WTC11 (cell line): ENCODE data around the gene KANK4. TPM values are rescaled to one million over a fixed set of nuclear protein-coding genes. Genes with fewer than 3 reads are reported as not detected.

Experiments
- ATAC-seq: fragments of 200-7000 bp; cut with Tn5 transposase; 2 replicates; pipeline ENCODE4 v1.10.0; 2021; ENCODE audit warnings: mild to moderate bottlenecking, moderate library complexity
- CTCF ChIA-PET: fragments of 300-600 bp; sonication (Branson Sonifier 250); formaldehyde crosslinking; loops from one replicate; lab custom pipeline; 2021; ENCODE audit warnings: antibody characterized with exemption; lab: Charles Lee
- POLR2A ChIA-PET: fragments of 350-600 bp; sonication (Branson Sonifier 250); formaldehyde crosslinking; loops from one replicate; lab custom pipeline; 2021; ENCODE audit warnings: antibody characterized with exemption; lab: Charles Lee
- DNase-seq: peaks from one replicate; pipeline ENCODE4 v3.0.0; 2021; ENCODE audit warnings: low spot score
- H3K27ac Mint-ChIP-seq: 2 replicates; pipeline ENCODE4 v1.8.0; 2021; ENCODE audit warnings: mixed read lengths
- H3K27me3 Mint-ChIP-seq: 2 replicates; pipeline ENCODE4 v1.8.0; 2021; ENCODE audit warnings: low read depth, mild to moderate bottlenecking, moderate library complexity, mixed read lengths
- H3K36me3 Mint-ChIP-seq: 2 replicates; pipeline ENCODE4 v1.8.0; 2021; ENCODE audit warnings: mixed read lengths
- H3K4me1 Mint-ChIP-seq: 2 replicates; pipeline ENCODE4 v1.8.0; 2022; ENCODE audit warnings: mixed read lengths
- H3K4me3 Mint-ChIP-seq: 2 replicates; pipeline ENCODE4 v1.8.0; 2021; ENCODE audit warnings: mild to moderate bottlenecking, moderate library complexity, mixed read lengths
- H3K9me3 Mint-ChIP-seq: 2 replicates; pipeline ENCODE4 v1.8.0; 2021; ENCODE audit warnings: mixed read lengths
- ESRRA ChIP-seq: sonication (generic); formaldehyde crosslinking; IDR thresholded peaks from 2 replicates; pipeline ENCODE4 v1.8.1; 2022; ENCODE audit warnings: mild to moderate bottlenecking, missing genetic modification reagents, borderline replicate concordance
- ETV6 ChIP-seq: sonication (generic); formaldehyde crosslinking; IDR thresholded peaks from 2 replicates; pipeline ENCODE4 v1.8.1; 2022; ENCODE audit warnings: mild to moderate bottlenecking, missing genetic modification reagents
- FOXJ3 ChIP-seq: sonication (generic); formaldehyde crosslinking; IDR thresholded peaks from 2 replicates; pipeline ENCODE4 v1.9.0; 2021; ENCODE audit warnings: missing genetic modification reagents, mild to moderate bottlenecking, borderline replicate concordance
- FOXK1 ChIP-seq: sonication (generic); formaldehyde crosslinking; IDR thresholded peaks from 2 replicates; pipeline ENCODE4 v1.8.0; 2022; ENCODE audit warnings: mild to moderate bottlenecking, moderate library complexity, missing genetic modification reagents
- JAZF1 ChIP-seq: fragments of 250-450 bp; sonication (Bioruptor Pico); IDR thresholded peaks from 2 replicates; pipeline ENCODE4 v1.9.0; 2021; ENCODE audit warnings: moderate library complexity, mild to moderate bottlenecking, inconsistent platforms
- KAT7 ChIP-seq: sonication (generic); formaldehyde crosslinking; IDR thresholded peaks from 2 replicates; pipeline ENCODE4 v1.8.1; 2023; ENCODE audit warnings: missing genetic modification reagents, mild to moderate bottlenecking, borderline replicate concordance
- NFYB ChIP-seq: sonication (generic); formaldehyde crosslinking; conservative IDR thresholded peaks from 2 replicates; pipeline ENCODE4 v1.8.0; 2022; ENCODE audit warnings: low read depth, missing genetic modification reagents
- NR2C2 ChIP-seq: sonication (generic); formaldehyde crosslinking; IDR thresholded peaks from 2 replicates; pipeline ENCODE4 v1.8.0; 2022; ENCODE audit warnings: mild to moderate bottlenecking, missing genetic modification reagents
- PRRX2 ChIP-seq: fragments of 250-450 bp; sonication (Bioruptor Pico); IDR thresholded peaks from 2 replicates; pipeline ENCODE4 v1.8.0; 2021; ENCODE audit warnings: mild to moderate bottlenecking
- SP1 ChIP-seq: sonication (generic); formaldehyde crosslinking; conservative IDR thresholded peaks from 2 replicates; pipeline ENCODE4 v1.8.1; 2022; ENCODE audit warnings: missing genetic modification reagents
- TCF7 ChIP-seq: sonication (generic); formaldehyde crosslinking; IDR thresholded peaks from 2 replicates; pipeline ENCODE4 v1.8.0; 2022; ENCODE audit warnings: mild to moderate bottlenecking, low read depth, missing genetic modification reagents, moderate library complexity
- TEAD1 ChIP-seq: sonication (generic); formaldehyde crosslinking; IDR thresholded peaks from 2 replicates; pipeline ENCODE4 v1.8.0; 2022; ENCODE audit warnings: mild to moderate bottlenecking, missing genetic modification reagents
- ZBTB21 ChIP-seq: sonication (generic); formaldehyde crosslinking; IDR thresholded peaks from 2 replicates; pipeline ENCODE4 v1.8.1; 2023; ENCODE audit warnings: mild to moderate bottlenecking, missing genetic modification reagents, borderline replicate concordance
- ZNF232 ChIP-seq: sonication (generic); formaldehyde crosslinking; IDR thresholded peaks from 2 replicates; pipeline ENCODE4 v1.8.0; 2022; ENCODE audit warnings: mild to moderate bottlenecking, missing genetic modification reagents
- ZNF317 ChIP-seq: sonication (generic); formaldehyde crosslinking; IDR thresholded peaks from 2 replicates; pipeline ENCODE4 v1.8.1; 2023; ENCODE audit warnings: low read depth, mild to moderate bottlenecking, moderate library complexity, missing genetic modification reagents, borderline replicate concordance
- ZNF396 ChIP-seq: fragments of 250-450 bp; sonication (Bioruptor Pico); IDR thresholded peaks from 2 replicates; pipeline ENCODE4 v1.8.0; 2021; ENCODE audit warnings: mild to moderate bottlenecking, moderate library complexity, borderline replicate concordance
- ZNF671 ChIP-seq: fragments of 250-450 bp; sonication (Bioruptor Pico); IDR thresholded peaks from 2 replicates; pipeline ENCODE4 v1.8.0; 2021; ENCODE audit warnings: mild to moderate bottlenecking
- total RNA-seq: library from RNA; stranded (reverse); gene quantifications from 3 replicates; pipeline ENCODE4 v1.2.3, GENCODE V29; 2021
- TF ChIP-seq, protein P1 (sequence below): sonication (generic); formaldehyde crosslinking; IDR thresholded peaks from 2 replicates; pipeline ENCODE4 v1.8.1; 2023; ENCODE audit warnings: mild to moderate bottlenecking, missing genetic modification reagents, moderate library complexity
- TF ChIP-seq, protein P2 (sequence below): sonication (generic); formaldehyde crosslinking; IDR thresholded peaks from 2 replicates; pipeline ENCODE4 v1.8.0; 2023; ENCODE audit warnings: missing genetic modification reagents, mild to moderate bottlenecking, borderline replicate concordance
- TF ChIP-seq, protein P3 (sequence below): sonication (generic); formaldehyde crosslinking; IDR thresholded peaks from 2 replicates; pipeline ENCODE4 v1.8.0; 2023; ENCODE audit warnings: mild to moderate bottlenecking, missing genetic modification reagents
- TF ChIP-seq, protein P4 (sequence below): fragments of 250-450 bp; sonication (Bioruptor Pico); IDR thresholded peaks from 2 replicates; pipeline ENCODE4 v1.9.0; 2021; ENCODE audit warnings: mild to moderate bottlenecking
- TF ChIP-seq, protein P5 (sequence below): sonication (generic); formaldehyde crosslinking; IDR thresholded peaks from 2 replicates; pipeline ENCODE4 v1.8.0; 2022; ENCODE audit warnings: mild to moderate bottlenecking, missing genetic modification reagents

KANK4 gene
- total RNA-seq, 1 experiment from 2014 or later = 0.35 TPM

DNA sequence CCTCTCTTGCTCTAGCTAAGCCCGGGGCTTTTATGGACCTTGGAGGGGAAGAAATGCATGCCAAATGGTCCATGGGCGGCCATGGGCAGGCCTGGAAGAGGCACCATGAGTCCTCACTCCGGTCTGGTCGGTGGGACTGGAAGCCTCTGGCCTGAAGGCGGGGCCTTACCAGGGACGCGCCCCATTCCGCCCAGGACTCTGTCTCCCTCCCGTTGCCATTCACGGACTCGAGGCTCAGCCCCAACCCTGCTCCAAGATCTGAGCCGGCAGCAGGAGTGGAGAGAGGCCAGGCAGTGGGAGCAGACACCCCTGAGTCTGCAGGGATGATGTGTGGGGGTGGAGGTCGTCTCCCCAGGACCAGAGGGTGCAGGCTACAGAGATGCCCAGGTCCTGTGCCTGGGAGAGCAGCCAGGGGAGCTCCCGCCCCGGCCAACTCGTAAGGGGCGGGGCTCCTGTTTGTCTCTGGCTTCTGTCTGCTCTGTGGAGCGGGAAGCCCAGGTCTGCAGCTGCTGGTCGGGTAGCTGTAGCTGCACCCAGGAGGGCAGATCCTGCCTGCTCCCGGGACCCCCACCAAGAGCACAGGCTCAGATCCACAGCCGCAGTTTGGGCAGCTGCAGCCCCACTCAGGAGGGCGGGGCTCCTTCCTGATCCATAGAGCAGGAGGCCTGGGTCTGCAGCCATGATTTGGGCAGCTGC lies 8.3 kb upstream of the KANK4 start (continued):
- TF ChIP-seq, protein P1, sequence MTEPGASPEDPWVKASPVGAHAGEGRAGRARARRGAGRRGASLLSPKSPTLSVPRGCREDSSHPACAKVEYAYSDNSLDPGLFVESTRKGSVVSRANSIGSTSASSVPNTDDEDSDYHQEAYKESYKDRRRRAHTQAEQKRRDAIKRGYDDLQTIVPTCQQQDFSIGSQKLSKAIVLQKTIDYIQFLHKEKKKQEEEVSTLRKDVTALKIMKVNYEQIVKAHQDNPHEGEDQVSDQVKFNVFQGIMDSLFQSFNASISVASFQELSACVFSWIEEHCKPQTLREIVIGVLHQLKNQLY (CRISPR knock-in tag) = no peak
- TF ChIP-seq NR2C2 (CRISPR knock-in tag) = no peak
- no peak for TF ChIP-seq TCF7 (CRISPR knock-in tag)
- TF ChIP-seq, protein P2, sequence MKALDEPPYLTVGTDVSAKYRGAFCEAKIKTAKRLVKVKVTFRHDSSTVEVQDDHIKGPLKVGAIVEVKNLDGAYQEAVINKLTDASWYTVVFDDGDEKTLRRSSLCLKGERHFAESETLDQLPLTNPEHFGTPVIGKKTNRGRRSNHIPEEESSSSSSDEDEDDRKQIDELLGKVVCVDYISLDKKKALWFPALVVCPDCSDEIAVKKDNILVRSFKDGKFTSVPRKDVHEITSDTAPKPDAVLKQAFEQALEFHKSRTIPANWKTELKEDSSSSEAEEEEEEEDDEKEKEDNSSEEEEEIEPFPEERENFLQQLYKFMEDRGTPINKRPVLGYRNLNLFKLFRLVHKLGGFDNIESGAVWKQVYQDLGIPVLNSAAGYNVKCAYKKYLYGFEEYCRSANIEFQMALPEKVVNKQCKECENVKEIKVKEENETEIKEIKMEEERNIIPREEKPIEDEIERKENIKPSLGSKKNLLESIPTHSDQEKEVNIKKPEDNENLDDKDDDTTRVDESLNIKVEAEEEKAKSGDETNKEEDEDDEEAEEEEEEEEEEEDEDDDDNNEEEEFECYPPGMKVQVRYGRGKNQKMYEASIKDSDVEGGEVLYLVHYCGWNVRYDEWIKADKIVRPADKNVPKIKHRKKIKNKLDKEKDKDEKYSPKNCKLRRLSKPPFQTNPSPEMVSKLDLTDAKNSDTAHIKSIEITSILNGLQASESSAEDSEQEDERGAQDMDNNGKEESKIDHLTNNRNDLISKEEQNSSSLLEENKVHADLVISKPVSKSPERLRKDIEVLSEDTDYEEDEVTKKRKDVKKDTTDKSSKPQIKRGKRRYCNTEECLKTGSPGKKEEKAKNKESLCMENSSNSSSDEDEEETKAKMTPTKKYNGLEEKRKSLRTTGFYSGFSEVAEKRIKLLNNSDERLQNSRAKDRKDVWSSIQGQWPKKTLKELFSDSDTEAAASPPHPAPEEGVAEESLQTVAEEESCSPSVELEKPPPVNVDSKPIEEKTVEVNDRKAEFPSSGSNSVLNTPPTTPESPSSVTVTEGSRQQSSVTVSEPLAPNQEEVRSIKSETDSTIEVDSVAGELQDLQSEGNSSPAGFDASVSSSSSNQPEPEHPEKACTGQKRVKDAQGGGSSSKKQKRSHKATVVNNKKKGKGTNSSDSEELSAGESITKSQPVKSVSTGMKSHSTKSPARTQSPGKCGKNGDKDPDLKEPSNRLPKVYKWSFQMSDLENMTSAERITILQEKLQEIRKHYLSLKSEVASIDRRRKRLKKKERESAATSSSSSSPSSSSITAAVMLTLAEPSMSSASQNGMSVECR = no peak
- no peak for TF ChIP-seq JAZF1 (CRISPR knock-in tag)
- no peak for TF ChIP-seq NFYB (CRISPR knock-in tag)
- no peak for TF ChIP-seq FOXK1 (CRISPR knock-in tag)
- 0 out of 2 replicates have a peak, but pooled peaks have one; percentile 63 for TF ChIP-seq ETV6 (CRISPR knock-in tag)

DNA sequence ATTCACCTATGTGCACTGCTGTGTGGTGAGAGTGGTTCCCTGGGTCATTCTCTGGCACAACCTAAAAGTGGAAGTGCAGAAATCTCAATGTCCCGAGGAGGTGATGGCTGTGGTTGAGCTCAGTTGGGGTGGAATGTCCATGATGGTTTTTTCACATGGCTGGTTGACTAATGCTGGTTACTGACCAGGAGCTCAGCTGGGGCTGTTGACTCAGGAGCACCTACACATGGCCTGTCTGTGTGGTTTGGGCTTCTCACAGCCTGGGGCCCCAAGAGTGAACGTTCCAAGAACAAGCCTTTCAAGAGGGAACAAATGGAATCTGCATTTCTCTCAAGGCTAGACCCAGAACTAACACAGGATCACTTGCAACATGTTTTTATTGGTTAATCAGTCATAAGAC lies 6.4 kb upstream of the KANK4 start:
- Mint-ChIP-seq H3K27ac (no peak overlapping the region), H3K4me3 (no peak overlapping the region), H3K9me3 (no peaks in the 10 kb centered on the region), H3K27me3 (peaks cover 18% of the 10 kb centered on the region), H3K36me3 (no peaks in the 10 kb centered on the region), H3K4me1 (peaks cover 19% of the 10 kb centered on the region)
- no peak for DNase-seq
- POLR2A ChIA-PET = no interaction called here
- CTCF ChIA-PET = no interaction called here
- no peak for ATAC-seq
- no peak for TF ChIP-seq ZNF671 (CRISPR knock-in tag)
- TF ChIP-seq, protein P3, sequence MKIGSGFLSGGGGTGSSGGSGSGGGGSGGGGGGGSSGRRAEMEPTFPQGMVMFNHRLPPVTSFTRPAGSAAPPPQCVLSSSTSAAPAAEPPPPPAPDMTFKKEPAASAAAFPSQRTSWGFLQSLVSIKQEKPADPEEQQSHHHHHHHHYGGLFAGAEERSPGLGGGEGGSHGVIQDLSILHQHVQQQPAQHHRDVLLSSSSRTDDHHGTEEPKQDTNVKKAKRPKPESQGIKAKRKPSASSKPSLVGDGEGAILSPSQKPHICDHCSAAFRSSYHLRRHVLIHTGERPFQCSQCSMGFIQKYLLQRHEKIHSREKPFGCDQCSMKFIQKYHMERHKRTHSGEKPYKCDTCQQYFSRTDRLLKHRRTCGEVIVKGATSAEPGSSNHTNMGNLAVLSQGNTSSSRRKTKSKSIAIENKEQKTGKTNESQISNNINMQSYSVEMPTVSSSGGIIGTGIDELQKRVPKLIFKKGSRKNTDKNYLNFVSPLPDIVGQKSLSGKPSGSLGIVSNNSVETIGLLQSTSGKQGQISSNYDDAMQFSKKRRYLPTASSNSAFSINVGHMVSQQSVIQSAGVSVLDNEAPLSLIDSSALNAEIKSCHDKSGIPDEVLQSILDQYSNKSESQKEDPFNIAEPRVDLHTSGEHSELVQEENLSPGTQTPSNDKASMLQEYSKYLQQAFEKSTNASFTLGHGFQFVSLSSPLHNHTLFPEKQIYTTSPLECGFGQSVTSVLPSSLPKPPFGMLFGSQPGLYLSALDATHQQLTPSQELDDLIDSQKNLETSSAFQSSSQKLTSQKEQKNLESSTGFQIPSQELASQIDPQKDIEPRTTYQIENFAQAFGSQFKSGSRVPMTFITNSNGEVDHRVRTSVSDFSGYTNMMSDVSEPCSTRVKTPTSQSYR (CRISPR knock-in tag) = no peak
- TF ChIP-seq PRRX2 (CRISPR knock-in tag) = no peak
- TF ChIP-seq SP1 (CRISPR knock-in tag) = no peak
- TF ChIP-seq ESRRA (CRISPR knock-in tag) = no peak
- no peak for TF ChIP-seq ZNF396 (CRISPR knock-in tag)
- no peak for TF ChIP-seq KAT7 (CRISPR knock-in tag)
- TF ChIP-seq ETV6 (CRISPR knock-in tag) = no peak
- no peak for TF ChIP-seq TEAD1 (CRISPR knock-in tag)
- TF ChIP-seq, all 79 proteins: peak for 0

DNA sequence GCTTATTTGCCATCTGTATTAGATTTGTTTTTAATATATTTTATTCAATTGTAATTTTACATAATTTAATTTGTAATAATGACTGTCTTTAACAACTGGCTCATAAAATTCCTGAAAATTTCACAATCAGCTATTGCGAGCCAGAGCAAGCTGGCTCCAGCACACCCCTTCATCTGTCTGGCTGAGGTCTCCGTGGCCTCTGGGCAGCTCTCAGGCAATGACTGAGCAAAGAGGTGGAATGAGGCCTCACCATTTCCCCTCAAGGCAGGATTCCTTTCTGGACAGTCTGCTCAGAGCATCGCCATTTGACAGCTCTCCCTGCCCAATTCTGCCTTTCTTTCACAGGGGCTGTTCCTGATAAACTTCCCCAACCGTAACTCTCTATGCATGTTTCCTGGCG lies 5.8 kb upstream of the KANK4 start:
- Mint-ChIP-seq H3K27ac (no peak overlapping the region), H3K4me1 (peaks cover 19% of the 10 kb centered on the region), H3K27me3 (peaks cover 24% of the 10 kb centered on the region), H3K9me3 (no peaks in the 10 kb centered on the region), H3K4me3 (no peak overlapping the region), H3K36me3 (no peaks in the 10 kb centered on the region)
- POLR2A ChIA-PET = no interaction called here
- DNase-seq (no peak), ATAC-seq (no peak)
- CTCF ChIA-PET = no interaction called here
- TF ChIP-seq ETV6 (CRISPR knock-in tag) (no peak), ZBTB21 (CRISPR knock-in tag) (no peak), ZNF317 (CRISPR knock-in tag) (no peak), ZNF232 (CRISPR knock-in tag) (no peak), FOXJ3 (CRISPR knock-in tag) (no peak), NFYB (CRISPR knock-in tag) (no peak), SP1 (CRISPR knock-in tag) (no peak)
- TF ChIP-seq, protein P4, sequence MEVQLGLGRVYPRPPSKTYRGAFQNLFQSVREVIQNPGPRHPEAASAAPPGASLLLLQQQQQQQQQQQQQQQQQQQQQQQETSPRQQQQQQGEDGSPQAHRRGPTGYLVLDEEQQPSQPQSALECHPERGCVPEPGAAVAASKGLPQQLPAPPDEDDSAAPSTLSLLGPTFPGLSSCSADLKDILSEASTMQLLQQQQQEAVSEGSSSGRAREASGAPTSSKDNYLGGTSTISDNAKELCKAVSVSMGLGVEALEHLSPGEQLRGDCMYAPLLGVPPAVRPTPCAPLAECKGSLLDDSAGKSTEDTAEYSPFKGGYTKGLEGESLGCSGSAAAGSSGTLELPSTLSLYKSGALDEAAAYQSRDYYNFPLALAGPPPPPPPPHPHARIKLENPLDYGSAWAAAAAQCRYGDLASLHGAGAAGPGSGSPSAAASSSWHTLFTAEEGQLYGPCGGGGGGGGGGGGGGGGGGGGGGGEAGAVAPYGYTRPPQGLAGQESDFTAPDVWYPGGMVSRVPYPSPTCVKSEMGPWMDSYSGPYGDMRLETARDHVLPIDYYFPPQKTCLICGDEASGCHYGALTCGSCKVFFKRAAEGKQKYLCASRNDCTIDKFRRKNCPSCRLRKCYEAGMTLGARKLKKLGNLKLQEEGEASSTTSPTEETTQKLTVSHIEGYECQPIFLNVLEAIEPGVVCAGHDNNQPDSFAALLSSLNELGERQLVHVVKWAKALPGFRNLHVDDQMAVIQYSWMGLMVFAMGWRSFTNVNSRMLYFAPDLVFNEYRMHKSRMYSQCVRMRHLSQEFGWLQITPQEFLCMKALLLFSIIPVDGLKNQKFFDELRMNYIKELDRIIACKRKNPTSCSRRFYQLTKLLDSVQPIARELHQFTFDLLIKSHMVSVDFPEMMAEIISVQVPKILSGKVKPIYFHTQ (CRISPR knock-in tag) = no peak
- TF ChIP-seq, protein P5, sequence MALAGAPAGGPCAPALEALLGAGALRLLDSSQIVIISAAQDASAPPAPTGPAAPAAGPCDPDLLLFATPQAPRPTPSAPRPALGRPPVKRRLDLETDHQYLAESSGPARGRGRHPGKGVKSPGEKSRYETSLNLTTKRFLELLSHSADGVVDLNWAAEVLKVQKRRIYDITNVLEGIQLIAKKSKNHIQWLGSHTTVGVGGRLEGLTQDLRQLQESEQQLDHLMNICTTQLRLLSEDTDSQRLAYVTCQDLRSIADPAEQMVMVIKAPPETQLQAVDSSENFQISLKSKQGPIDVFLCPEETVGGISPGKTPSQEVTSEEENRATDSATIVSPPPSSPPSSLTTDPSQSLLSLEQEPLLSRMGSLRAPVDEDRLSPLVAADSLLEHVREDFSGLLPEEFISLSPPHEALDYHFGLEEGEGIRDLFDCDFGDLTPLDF (CRISPR knock-in tag) = no peak
